ENCODE results near the gene FBXL20.

FBXL20 gene

DNA sequence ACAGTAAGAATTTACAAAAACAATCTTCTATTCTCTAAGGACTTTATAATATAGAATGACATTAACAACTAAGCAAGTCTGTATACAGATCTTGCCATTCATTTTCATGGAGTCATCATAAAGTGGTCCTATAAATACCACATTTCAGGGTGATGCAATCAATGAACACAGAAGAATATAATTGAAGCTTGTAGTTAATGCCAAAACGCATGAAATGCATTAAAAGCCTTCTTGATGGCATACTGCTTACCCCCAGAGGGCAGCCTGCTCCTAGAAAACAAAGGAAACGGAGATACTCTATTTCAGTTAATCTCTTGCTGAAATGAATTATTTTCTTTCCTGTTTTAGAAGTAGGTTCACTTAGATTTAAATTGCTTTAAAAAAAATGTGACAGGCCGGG lies 130.5 kb downstream of the FBXL20 start:
- peak; percentile 10 to 51 for DNase-seq
- no CpG with 5 or more reads among the region's 3 CpGs for WGBS (ENCODE audit: extremely low coverage, insufficient coverage, insufficient read length)
- no peaks in the 10 kb centered on the region for H3K27me3 ChIP-seq (ENCODE audit: insufficient read depth, low read length)

DNA sequence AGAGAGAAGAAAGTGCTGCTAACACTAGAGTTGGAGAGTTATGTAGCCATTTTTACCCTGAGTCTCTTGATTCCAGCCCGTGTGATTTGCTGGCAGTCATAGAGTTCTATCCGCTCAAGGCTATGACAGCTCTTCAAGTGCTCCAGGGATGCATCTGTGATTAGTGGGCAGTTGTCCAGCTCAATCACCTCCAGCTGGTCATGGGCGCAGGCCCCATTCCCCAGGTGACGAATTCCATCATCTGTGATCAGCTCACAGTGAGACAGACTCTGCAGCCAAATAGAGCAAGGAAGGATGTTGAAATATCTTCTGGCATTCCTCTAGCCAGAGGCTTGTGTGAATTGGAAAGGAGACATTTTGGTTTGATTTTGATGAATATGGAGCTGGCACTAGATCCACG lies 137.3 kb downstream of the FBXL20 start:
- no peak overlapping the region for H2BK120ac ChIP-seq (ENCODE audit: insufficient read depth, low read length, poor library complexity)
- peaks cover 8 to 10% of the 10 kb centered on the region in 2 experiments for H3K36me3 ChIP-seq (ENCODE audit: control insufficient read depth in 1 of 2, insufficient read depth in 2 of 2, low read length in 2 of 2)
- WGBS (ENCODE audit: extremely low coverage, insufficient coverage, insufficient read length): no CpG with 5 or more reads among the region's 5 CpGs
- no peak overlapping the region for H3K4ac ChIP-seq (ENCODE audit: low read depth, low read length)
- no peak overlapping the region for H3K14ac ChIP-seq (ENCODE audit: low read length)
- no peaks in the 10 kb centered on the region for H3K27me3 ChIP-seq (ENCODE audit: insufficient read depth, low read length)
- H3K18ac ChIP-seq (ENCODE audit: low read length): no peak overlapping the region
- no peaks in the 10 kb centered on the region for H3K9me3 ChIP-seq (ENCODE audit: insufficient read depth, low read depth, low read length)
- H2BK5ac ChIP-seq (ENCODE audit: low read depth, low read length, poor library complexity): no peak overlapping the region
- no peak overlapping the region for H3K4me2 ChIP-seq (ENCODE audit: low read length)
- H4K8ac ChIP-seq (ENCODE audit: low read depth, low read length): no peak overlapping the region
- H3K9ac ChIP-seq (ENCODE audit: low read length): no peak overlapping the region
- H4K91ac ChIP-seq (ENCODE audit: low read depth, low read length): no peak overlapping the region
- no peak overlapping the region for H2BK12ac ChIP-seq (ENCODE audit: low read length)
- H2AK5ac ChIP-seq (ENCODE audit: low read length): no peak overlapping the region
- H3K79me2 ChIP-seq (ENCODE audit: control insufficient read depth, insufficient read depth, low read length, poor library complexity): no peaks in the 10 kb centered on the region
- H3K23ac ChIP-seq (ENCODE audit: low read length): no peak overlapping the region
- H2AFZ ChIP-seq (ENCODE audit: insufficient read depth, low read length, poor library complexity): no peak overlapping the region
- H4K12ac ChIP-seq (ENCODE audit: low read depth, low read length): no peak overlapping the region
- DNase-seq: no peak
- no peak overlapping the region for H3K4me3 ChIP-seq (ENCODE audit: low read depth, low read length)
- no peaks in the 10 kb centered on the region for H3K4me1 ChIP-seq (ENCODE audit: control insufficient read depth in 1 of 2, insufficient read depth in 2 of 2, low read length in 2 of 2)
- no peaks in the 10 kb centered on the region for H3K79me1 ChIP-seq (ENCODE audit: low read length)
- no peak overlapping the region for H3K27ac ChIP-seq (ENCODE audit: low read depth, low read length)

More for the DNA sequence above, 130.5 kb downstream of the FBXL20 start:
- Histone ChIP-seq H3K4ac (ENCODE audit: low read depth, low read length) (no peak overlapping the region), H3K36me3 (ENCODE audit: control insufficient read depth in 1 of 2, insufficient read depth in 2 of 2, low read length in 2 of 2) (peaks cover 2 to 9% of the 10 kb centered on the region in 2 experiments), H3K23ac (ENCODE audit: low read length) (no peak overlapping the region), H2AK5ac (ENCODE audit: low read length) (no peak overlapping the region), H3K4me2 (ENCODE audit: low read length) (no peak overlapping the region), H3K18ac (ENCODE audit: low read length) (no peak overlapping the region), H3K9me3 (ENCODE audit: insufficient read depth, low read depth, low read length) (no peaks in the 10 kb centered on the region), H2BK120ac (ENCODE audit: insufficient read depth, low read length, poor library complexity) (no peak overlapping the region), H2BK5ac (ENCODE audit: low read depth, low read length, poor library complexity) (no peak overlapping the region), H3K4me3 (ENCODE audit: low read depth, low read length) (no peak overlapping the region), H3K9ac (ENCODE audit: low read length) (no peak overlapping the region), H4K8ac (ENCODE audit: low read depth, low read length) (no peak overlapping the region), H2BK12ac (ENCODE audit: low read length) (no peak overlapping the region), H3K79me2 (ENCODE audit: control insufficient read depth, insufficient read depth, low read length, poor library complexity) (no peaks in the 10 kb centered on the region), H3K14ac (ENCODE audit: low read length) (no peak overlapping the region), H3K4me1 (ENCODE audit: control insufficient read depth in 1 of 2, insufficient read depth in 2 of 2, low read length in 2 of 2) (no peaks in the 10 kb centered on the region), H3K27ac (ENCODE audit: low read depth, low read length) (no peak overlapping the region), H3K79me1 (ENCODE audit: low read length) (no peaks in the 10 kb centered on the region), H4K12ac (ENCODE audit: low read depth, low read length) (no peak overlapping the region), H4K91ac (ENCODE audit: low read depth, low read length) (no peak overlapping the region), H2AFZ (ENCODE audit: insufficient read depth, low read length, poor library complexity) (no peak overlapping the region)

DNA sequence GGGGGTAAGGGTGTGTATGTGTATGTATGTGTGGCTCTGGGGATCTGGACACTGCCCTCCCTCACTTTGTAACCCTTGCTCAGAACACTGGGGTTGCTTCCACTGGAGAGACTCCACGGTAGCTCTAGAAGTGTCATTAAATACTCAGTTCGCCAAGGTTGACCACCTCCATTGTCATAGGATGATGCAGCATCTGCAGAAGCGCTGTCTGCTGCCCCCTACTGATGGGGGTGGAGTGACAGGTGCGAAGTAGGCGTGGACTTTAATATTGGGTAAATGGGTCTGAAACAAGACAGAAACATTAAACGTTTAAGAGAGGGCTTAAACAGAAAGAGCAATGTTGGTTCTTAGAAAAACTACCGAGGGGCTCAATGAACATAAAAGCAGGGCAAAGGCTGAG lies 140.1 kb downstream of the FBXL20 start:
- peaks cover 6 to 10% of the 10 kb centered on the region in 2 experiments for H3K36me3 ChIP-seq (ENCODE audit: control insufficient read depth in 1 of 2, insufficient read depth in 2 of 2, low read length in 2 of 2)
- no peak overlapping the region for H3K4me2 ChIP-seq (ENCODE audit: low read length)
- no peaks in the 10 kb centered on the region for H3K4me1 ChIP-seq (ENCODE audit: control insufficient read depth in 1 of 2, insufficient read depth in 2 of 2, low read length in 2 of 2)
- no peaks in the 10 kb centered on the region for H3K79me2 ChIP-seq (ENCODE audit: control insufficient read depth, insufficient read depth, low read length, poor library complexity)
- H3K4me3 ChIP-seq (ENCODE audit: low read depth, low read length): no peak overlapping the region
- H2AK5ac ChIP-seq (ENCODE audit: low read length): no peak overlapping the region
- H2AFZ ChIP-seq (ENCODE audit: insufficient read depth, low read length, poor library complexity): no peak overlapping the region
- H3K9ac ChIP-seq (ENCODE audit: low read length): no peak overlapping the region
- no peaks in the 10 kb centered on the region for H3K9me3 ChIP-seq (ENCODE audit: insufficient read depth, low read depth, low read length)
- H3K27me3 ChIP-seq (ENCODE audit: insufficient read depth, low read length): no peaks in the 10 kb centered on the region
- H4K91ac ChIP-seq (ENCODE audit: low read depth, low read length): no peak overlapping the region
- no peak overlapping the region for H4K8ac ChIP-seq (ENCODE audit: low read depth, low read length)
- no peaks in the 10 kb centered on the region for H3K79me1 ChIP-seq (ENCODE audit: low read length)
- H3K4ac ChIP-seq (ENCODE audit: low read depth, low read length): no peak overlapping the region
- no CpG with 5 or more reads among the region's 7 CpGs for WGBS (ENCODE audit: extremely low coverage, insufficient coverage, insufficient read length)
- no peak overlapping the region for H3K27ac ChIP-seq (ENCODE audit: low read depth, low read length)
- H2BK120ac ChIP-seq (ENCODE audit: insufficient read depth, low read length, poor library complexity): no peak overlapping the region
- no peak overlapping the region for H4K12ac ChIP-seq (ENCODE audit: low read depth, low read length)
- DNase-seq: no peak
- no peak overlapping the region for H3K14ac ChIP-seq (ENCODE audit: low read length)
- H2BK5ac ChIP-seq (ENCODE audit: low read depth, low read length, poor library complexity): no peak overlapping the region
- H3K23ac ChIP-seq (ENCODE audit: low read length): no peak overlapping the region
- H2BK12ac ChIP-seq (ENCODE audit: low read length): no peak overlapping the region
- no peak overlapping the region for H3K18ac ChIP-seq (ENCODE audit: low read length)

DNA sequence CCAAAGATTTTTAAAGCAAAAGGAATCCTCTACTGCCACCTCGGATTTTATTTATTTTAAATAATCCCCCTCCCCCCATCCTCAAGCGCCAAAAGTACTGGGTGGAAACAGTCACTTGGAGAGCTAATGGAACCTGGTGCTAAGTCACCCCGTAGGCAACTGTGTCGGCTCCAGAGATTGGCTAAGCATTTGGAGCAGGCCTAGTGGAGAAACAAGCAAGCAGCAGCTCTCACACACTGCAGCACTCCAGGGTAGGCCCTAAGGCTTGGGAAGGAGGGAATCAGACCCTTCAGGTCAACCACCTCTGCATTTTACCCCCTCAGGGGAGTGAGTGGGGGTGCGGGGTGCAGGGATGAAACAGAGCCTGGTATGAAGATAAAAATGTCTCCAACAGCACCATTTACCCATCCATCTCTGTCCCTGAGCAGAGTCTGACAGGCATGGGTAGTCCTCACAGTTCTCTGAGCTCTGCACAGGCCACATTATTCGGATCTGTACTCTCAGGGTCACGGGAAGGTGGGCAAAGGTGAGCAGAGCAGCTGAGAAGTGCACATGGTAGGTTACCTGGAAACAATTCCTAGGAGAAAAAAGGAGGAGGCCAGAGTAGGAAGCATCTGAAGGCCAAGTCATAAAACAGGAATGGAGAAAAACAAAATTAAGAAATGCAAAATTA lies 148.5 kb downstream of the FBXL20 start:
- Histone ChIP-seq H3K4me3 (ENCODE audit: low read depth, low read length) (no peak overlapping the region), H3K23ac (ENCODE audit: low read length) (no peak overlapping the region), H3K27me3 (ENCODE audit: insufficient read depth, low read length) (no peaks in the 10 kb centered on the region), H4K12ac (ENCODE audit: low read depth, low read length) (no peak overlapping the region), H2BK5ac (ENCODE audit: low read depth, low read length, poor library complexity) (no peak overlapping the region), H2BK12ac (ENCODE audit: low read length) (no peak overlapping the region), H2AK5ac (ENCODE audit: low read length) (no peak overlapping the region), H3K36me3 (ENCODE audit: control insufficient read depth in 1 of 2, insufficient read depth in 2 of 2, low read length in 2 of 2) (peaks cover 0 to 5% of the 10 kb centered on the region in 2 experiments), H3K4ac (ENCODE audit: low read depth, low read length) (no peak overlapping the region), H3K79me1 (ENCODE audit: low read length) (no peaks in the 10 kb centered on the region), H3K9ac (ENCODE audit: low read length) (no peak overlapping the region), H2AFZ (ENCODE audit: insufficient read depth, low read length, poor library complexity) (no peak overlapping the region), H4K8ac (ENCODE audit: low read depth, low read length) (no peak overlapping the region), H4K91ac (ENCODE audit: low read depth, low read length) (no peak overlapping the region), H3K27ac (ENCODE audit: low read depth, low read length) (no peak overlapping the region), H3K14ac (ENCODE audit: low read length) (no peak overlapping the region), H3K79me2 (ENCODE audit: control insufficient read depth, insufficient read depth, low read length, poor library complexity) (no peaks in the 10 kb centered on the region), H3K9me3 (ENCODE audit: insufficient read depth, low read depth, low read length) (no peaks in the 10 kb centered on the region), H3K4me2 (ENCODE audit: low read length) (no peak overlapping the region), H3K4me1 (ENCODE audit: control insufficient read depth in 1 of 2, insufficient read depth in 2 of 2, low read length in 2 of 2) (no peaks in the 10 kb centered on the region), H2BK120ac (ENCODE audit: insufficient read depth, low read length, poor library complexity) (no peak overlapping the region), H3K18ac (ENCODE audit: low read length) (no peak overlapping the region)
- no peak for DNase-seq
- WGBS (ENCODE audit: extremely low coverage, insufficient coverage, insufficient read length): no CpG with 5 or more reads among the region's 7 CpGs

Data from trophoblast cell (in vitro differentiated cells and primary cell).